OCI-LY1 (cell line): ENCODE measurements around the gene CDK18.

Source experiments
- H2AFZ ChIP-seq: fragments of 200-600 bp; sonication (generic), shearing (Covaris generic); 2 replicates; pipeline ENCODE4 v1.6.0; 2014; ENCODE audit warnings: antibody characterized with exemption, mild to moderate bottlenecking, low read length
- H3F3A ChIP-seq: fragments of 200-600 bp; sonication (generic), shearing (Covaris generic); 2 replicates; pipeline ENCODE4 v1.6.0; 2014; ENCODE audit warnings: mild to moderate bottlenecking, antibody characterized with exemption, low read length, moderate library complexity; ENCODE audit not compliant: insufficient read depth
- H3K27ac ChIP-seq: fragments of 200-600 bp; sonication (generic); 2 replicates; pipeline ENCODE4 v1.5.1; 2014; ENCODE audit warnings: low read length, mixed run types, mild to moderate bottlenecking, low read depth; ENCODE audit not compliant: poor library complexity, severe bottlenecking
- H3K27me3 ChIP-seq: fragments of 200-600 bp; sonication (generic); 2 replicates; pipeline ENCODE4 v1.6.0; 2014; ENCODE audit warnings: antibody characterized with exemption, mild to moderate bottlenecking, low read length, moderate library complexity; ENCODE audit not compliant: insufficient read depth
- H3K36me3 ChIP-seq: fragments of 200-600 bp; sonication (generic); 2 replicates; pipeline ENCODE4 v1.6.1; 2014; ENCODE audit warnings: mild to moderate bottlenecking, antibody characterized with exemption, low read length, moderate library complexity, mixed read lengths; ENCODE audit not compliant: insufficient read depth
- H3K4me1 ChIP-seq: fragments of 200-600 bp; sonication (generic); 2 replicates; pipeline ENCODE4 v1.5.1; 2014; ENCODE audit warnings: mild to moderate bottlenecking, low read length, moderate library complexity; ENCODE audit not compliant: insufficient read depth, severe bottlenecking
- H3K4me2 ChIP-seq: fragments of 200-600 bp; sonication (generic), shearing (Covaris generic); 2 replicates; pipeline ENCODE4 v1.6.1; 2014; ENCODE audit warnings: low read length
- H3K4me3 ChIP-seq: fragments of 200-600 bp; sonication (generic); 2 replicates; pipeline ENCODE4 v1.5.1; 2014; ENCODE audit warnings: low read length, low read depth, mild to moderate bottlenecking, mixed read lengths; ENCODE audit not compliant: poor library complexity, severe bottlenecking
- H3K79me2 ChIP-seq: fragments of 200-600 bp; shearing (Covaris generic); 2 replicates; pipeline ENCODE4 v1.6.1; 2016; ENCODE audit warnings: mixed run types, low read length, mixed read lengths; ENCODE audit not compliant: insufficient read depth
- H3K9ac ChIP-seq: fragments of 200-600 bp; sonication (generic), shearing (Covaris generic); 2 replicates; pipeline ENCODE4 v1.6.1; 2014; ENCODE audit warnings: mild to moderate bottlenecking, low read length, mixed read lengths
- H3K9me2 ChIP-seq: fragments of 200-600 bp; sonication (generic), shearing (Covaris generic); 2 replicates; pipeline ENCODE4 v1.6.1; 2014; ENCODE audit warnings: low read depth, mild to moderate bottlenecking, low read length, mixed read lengths
- H3K9me3 ChIP-seq: fragments of 200-600 bp; shearing (Covaris generic); 2 replicates; pipeline ENCODE4 v1.6.1; 2014; ENCODE audit warnings: low read length, mixed read lengths
- H4K20me1 ChIP-seq: fragments of 200-600 bp; sonication (generic), shearing (Covaris generic); 2 replicates; pipeline ENCODE4 v1.6.0; 2016; ENCODE audit warnings: mild to moderate bottlenecking, low read length; ENCODE audit not compliant: insufficient read depth
- EZH2 ChIP-seq: fragments of 200-600 bp; sonication (generic), shearing (Covaris generic); IDR thresholded peaks from 2 replicates; pipeline ENCODE4 v1.8.0; 2017; ENCODE audit warnings: borderline replicate concordance, mixed run types, mild to moderate bottlenecking, antibody characterized with exemption, low read length, moderate library complexity, mixed read lengths
- TF ChIP-seq, protein P1 (sequence below): fragments of 200-600 bp; sonication (generic), shearing (Covaris generic); IDR thresholded peaks from 2 replicates; pipeline ENCODE4 v1.5.1; 2017; ENCODE audit warnings: mild to moderate bottlenecking, antibody characterized with exemption, low read length, moderate library complexity, mixed read lengths

CDK18 gene

GRCh38 chr1:205542367-205542766, 37.9 kb downstream of the CDK18 start:
- no peaks in the 10 kb centered on the region for H3K4me1 ChIP-seq
- H3K27me3 ChIP-seq: 0 out of 2 replicates have a peak, but pooled peaks cover 5% of the 10 kb centered on the region
- H3K4me3 ChIP-seq: no peak overlapping the region
- H3K9ac ChIP-seq: no peak overlapping the region
- no peaks in the 10 kb centered on the region for H3K79me2 ChIP-seq
- no peak overlapping the region for H3K27ac ChIP-seq
- no peak overlapping the region for H3K4me2 ChIP-seq
- no peaks in the 10 kb centered on the region for H3K9me2 ChIP-seq
- H4K20me1 ChIP-seq: no peaks in the 10 kb centered on the region
- no peaks in the 10 kb centered on the region for H3K9me3 ChIP-seq
- H3K36me3 ChIP-seq: no peaks in the 10 kb centered on the region
- TF ChIP-seq EZH2: no peak
- TF ChIP-seq, protein P1, sequence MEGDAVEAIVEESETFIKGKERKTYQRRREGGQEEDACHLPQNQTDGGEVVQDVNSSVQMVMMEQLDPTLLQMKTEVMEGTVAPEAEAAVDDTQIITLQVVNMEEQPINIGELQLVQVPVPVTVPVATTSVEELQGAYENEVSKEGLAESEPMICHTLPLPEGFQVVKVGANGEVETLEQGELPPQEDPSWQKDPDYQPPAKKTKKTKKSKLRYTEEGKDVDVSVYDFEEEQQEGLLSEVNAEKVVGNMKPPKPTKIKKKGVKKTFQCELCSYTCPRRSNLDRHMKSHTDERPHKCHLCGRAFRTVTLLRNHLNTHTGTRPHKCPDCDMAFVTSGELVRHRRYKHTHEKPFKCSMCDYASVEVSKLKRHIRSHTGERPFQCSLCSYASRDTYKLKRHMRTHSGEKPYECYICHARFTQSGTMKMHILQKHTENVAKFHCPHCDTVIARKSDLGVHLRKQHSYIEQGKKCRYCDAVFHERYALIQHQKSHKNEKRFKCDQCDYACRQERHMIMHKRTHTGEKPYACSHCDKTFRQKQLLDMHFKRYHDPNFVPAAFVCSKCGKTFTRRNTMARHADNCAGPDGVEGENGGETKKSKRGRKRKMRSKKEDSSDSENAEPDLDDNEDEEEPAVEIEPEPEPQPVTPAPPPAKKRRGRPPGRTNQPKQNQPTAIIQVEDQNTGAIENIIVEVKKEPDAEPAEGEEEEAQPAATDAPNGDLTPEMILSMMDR: no peak
- H3F3A ChIP-seq: no peaks in the 10 kb centered on the region
- H2AFZ ChIP-seq: no peak overlapping the region

GRCh38 chr1:205543351-205544301, 39.2 kb downstream of the CDK18 start:
- TF ChIP-seq, protein P1: no peak
- TF ChIP-seq EZH2: no peak
- Histone ChIP-seq H4K20me1 (no peaks in the 10 kb centered on the region), H3K4me3 (no peak overlapping the region), H3K9me2 (no peaks in the 10 kb centered on the region), H3K27ac (no peak overlapping the region), H3K9me3 (no peaks in the 10 kb centered on the region), H3K9ac (no peak overlapping the region), H3K79me2 (no peaks in the 10 kb centered on the region), H3K4me2 (no peak overlapping the region), H3K4me1 (no peaks in the 10 kb centered on the region), H3K27me3 (0 out of 2 replicates have a peak, but pooled peaks cover 5% of the 10 kb centered on the region), H3K36me3 (no peaks in the 10 kb centered on the region), H2AFZ (no peak overlapping the region), H3F3A (no peaks in the 10 kb centered on the region)

- H3K9ac ChIP-seq: no peak overlapping the region
- TF ChIP-seq EZH2: no peak
- TF ChIP-seq, protein P1: no peak
- H3K4me2 ChIP-seq: no peak overlapping the region
- H3K27me3 ChIP-seq: 0 out of 2 replicates have a peak, but pooled peaks cover 5% of the 10 kb centered on the region
- H3K36me3 ChIP-seq: no peaks in the 10 kb centered on the region
- H3K27ac ChIP-seq: no peak overlapping the region
- no peak overlapping the region for H2AFZ ChIP-seq
- no peaks in the 10 kb centered on the region for H3F3A ChIP-seq
- no peaks in the 10 kb centered on the region for H4K20me1 ChIP-seq
- no peaks in the 10 kb centered on the region for H3K9me2 ChIP-seq
- no peaks in the 10 kb centered on the region for H3K4me1 ChIP-seq
- H3K79me2 ChIP-seq: no peaks in the 10 kb centered on the region
- H3K4me3 ChIP-seq: no peak overlapping the region
- no peaks in the 10 kb centered on the region for H3K9me3 ChIP-seq
Measured at GRCh38 chr1:205545001-205545919, 40.8 kb downstream of the CDK18 start.
